Heart left ventricle (tissue), 16 donors: Measurements from ENCODE around the gene TRAPPC5. TPM values are rescaled to one million over a fixed set of nuclear protein-coding genes. Genes with fewer than 3 reads are reported as not detected.

Experiments used
- ATAC-seq, 4 donors: fragments of 200-7000 bp; cut with Tn5 transposase; one replicate each; pipeline ENCODE4 v1.9.1; 2020 to 2022; ENCODE audit warnings: moderate library complexity in 4 of 4, mild to moderate bottlenecking in 3 of 4, moderate number of reproducible peaks in 1 of 4
- DNase-seq, 5 donors: peaks; one replicate each; pipeline ENCODE4 v3.0.0-alpha.2; 2020
- H3K27ac ChIP-seq, 12 donors: fragments of 200-600 bp; sonication (generic) in 4 of 12; one replicate each; pipeline versions ENCODE4 v1.5.0 to v1.8.0; 2016 to 2022; ENCODE audit warnings: mild to moderate bottlenecking in 2 of 12
- H3K27me3 ChIP-seq, 9 donors: fragments of 200-600 bp; sonication (generic) in 2 of 9; one replicate each; pipeline versions ENCODE4 v1.5.1 to v1.8.0; 2016 to 2022; ENCODE audit warnings: mild to moderate bottlenecking in 3 of 9
- H3K36me3 ChIP-seq, 9 donors: fragments of 200-600 bp; sonication (generic) in 2 of 9; one replicate each; pipeline versions ENCODE4 v1.5.0 to v1.8.0; 2018 to 2022; ENCODE audit warnings: mild to moderate bottlenecking in 2 of 9
- H3K4me1 ChIP-seq, 12 donors: fragments of 200-600 bp; sonication (generic) in 4 of 12; one replicate each; pipeline versions ENCODE4 v1.5.0 to v1.8.0; 2016 to 2022; ENCODE audit warnings: mild to moderate bottlenecking in 3 of 12
- H3K4me3 ChIP-seq, 12 donors: fragments of 200-600 bp; sonication (generic) in 4 of 12; one replicate each; pipeline versions ENCODE4 v1.5.0 to v1.8.0; 2017 to 2022; ENCODE audit warnings: mild to moderate bottlenecking in 9 of 12, moderate library complexity in 4 of 12
- H3K9me3 ChIP-seq, 12 donors: fragments of 200-600 bp; sonication (generic) in 4 of 12; one replicate each; pipeline versions ENCODE4 v1.5.0 to v1.8.0; 2016 to 2022; ENCODE audit warnings: mild to moderate bottlenecking in 1 of 12
- POLR2A ChIP-seq, 2 donors: fragments of 450-650 bp; IDR thresholded peaks; one replicate each; pipeline ENCODE4 v1.6.1; 2017; ENCODE audit warnings: antibody characterized with exemption in 2 of 2, mild to moderate bottlenecking in 2 of 2, moderate library complexity in 2 of 2
- WGBS, 4 donors: extraction: QIAGEN DNeasy Blood & Tissue Kit in 2 of 4; methylation state at CpG; one replicate each; pipeline versions ENCODE4 v1.1.5 to v1.1.7; 2013 to 2018; 5-methylcytosine and 5-hydroxymethylcytosine counted together
- intact Hi-C, 10 donors: fragments of 100-400 bp; cut with DNase I; formaldehyde crosslinking; loops; one replicate each; pipeline versions ENCODE4 v1.11.1 to v1.14.2; 2022
- polyA plus RNA-seq, 2 donors: library from polyadenylated mRNA; stranded (reverse); fragments of 200-250 nt; gene quantifications; one replicate each; pipeline ENCODE4 v1.2.3, GENCODE V29; 2013
- total RNA-seq, 9 donors: library from RNA; depleted of rRNA in 2 of 9; stranded (reverse); fragments of >200 nt in 2 of 9; fragmentation: NEBNext Ultra II Directional in 3 of 9; extraction: Animal tissue kit (Norgen Biotek cat#: 25700) in 3 of 9; gene quantifications; one replicate each; pipeline versions ENCODE4 v1.1.0 to v1.2.4, GENCODE V29; 2016 to 2023
- TF ChIP-seq, protein P1 (sequence below), 12 donors: fragments of 200-600 bp; sonication (generic) in 4 of 12; IDR thresholded peaks; one replicate each; pipeline versions ENCODE4 v1.5.0 to v1.8.0; 2018 to 2022; ENCODE audit warnings: antibody characterized with exemption in 12 of 12, mild to moderate bottlenecking in 5 of 12
- donor health status: ischemic (EF 13 %, LVEDD 7.1; RV severe dilation, severe dysfunction).
- donor health status: healthy with polysubstance abuse.
- donor health status: DM: no; HTN: yes; CAD: no.
- donor health status: DM: no; HTN: no; CAD: no.
- donor health status: ischemic (EF 25% LVEDD 6.9; RV normal size, moderate dysfunction).
- donor health status: ischemic (EF 25% LVEDD 5.7; RV mildly dilated, moderate dysfunction).
- donor health status: healthy.
- donor health status: DM: yes; HTN: yes; CAD: no.
- donor health status: ischemic (EF 35%, LVEDD 5.7; RV mildly dilated, moderate dysfunction).
- donor health status: nonischemic (EF 11% LVEDD 7.7; RV severe dilation, severe dysfunction).
- donor health status: DM: yes; HTN: yes; CAD: no.
- donor health status: PGD.
- donor health status: ischemic (EF 29% LVEDD 5.4; RV normal size, mild dysfunction).
- donor health status: nonischemic (EF 23%, LVEDD 6.1; RV moderate dilation, normal function).

Gene TRAPPC5
- total and polyA plus RNA-seq, 11 donors = 60.1 to 170 (median 96.9) TPM

DNA sequence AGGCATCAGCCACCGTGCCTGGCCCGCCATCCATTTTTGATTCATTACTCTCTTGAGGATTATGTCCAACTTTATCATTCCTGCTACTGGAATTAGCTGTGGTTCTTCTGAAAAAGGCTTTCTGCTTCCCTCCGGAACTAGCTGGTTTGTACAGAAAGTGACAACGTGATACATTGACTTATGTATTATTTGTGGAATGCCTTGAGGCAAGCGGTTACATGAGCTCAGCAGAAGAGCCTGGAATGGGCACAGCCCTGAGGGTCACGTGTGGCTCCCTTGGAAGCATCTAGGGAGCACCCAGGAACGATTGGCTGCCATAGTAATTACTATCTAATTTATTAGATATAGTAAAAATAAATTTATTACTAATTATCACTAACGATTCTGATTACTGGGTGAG is 26.2 kb upstream of the TRAPPC5 start:
- H3K27me3 ChIP-seq = peaks cover 0 to 6% (median 0%) of the 10 kb centered on the region in 9 donors
- no peak overlapping the region for H3K4me3 ChIP-seq
- H3K27ac ChIP-seq = no peak overlapping the region
- peaks cover 0 to 33% (median 0%) of the 10 kb centered on the region in 12 donors for H3K4me1 ChIP-seq
- intact Hi-C loops = loop anchor here in 7 of 10 donors (5.0 to 10.0 kb wide), 6 partner anchors 140 to 598 kb away; partner anchors contain the start of gene MAP2K7 (in 1 of the 7)
- H3K36me3 ChIP-seq = no peaks in the 10 kb centered on the region
- WGBS, 4 donors = 60 to 72% (median 64%) methylated on average over 8 of the region's 8 CpGs
- ATAC-seq = no peak
- TF ChIP-seq, protein P1, sequence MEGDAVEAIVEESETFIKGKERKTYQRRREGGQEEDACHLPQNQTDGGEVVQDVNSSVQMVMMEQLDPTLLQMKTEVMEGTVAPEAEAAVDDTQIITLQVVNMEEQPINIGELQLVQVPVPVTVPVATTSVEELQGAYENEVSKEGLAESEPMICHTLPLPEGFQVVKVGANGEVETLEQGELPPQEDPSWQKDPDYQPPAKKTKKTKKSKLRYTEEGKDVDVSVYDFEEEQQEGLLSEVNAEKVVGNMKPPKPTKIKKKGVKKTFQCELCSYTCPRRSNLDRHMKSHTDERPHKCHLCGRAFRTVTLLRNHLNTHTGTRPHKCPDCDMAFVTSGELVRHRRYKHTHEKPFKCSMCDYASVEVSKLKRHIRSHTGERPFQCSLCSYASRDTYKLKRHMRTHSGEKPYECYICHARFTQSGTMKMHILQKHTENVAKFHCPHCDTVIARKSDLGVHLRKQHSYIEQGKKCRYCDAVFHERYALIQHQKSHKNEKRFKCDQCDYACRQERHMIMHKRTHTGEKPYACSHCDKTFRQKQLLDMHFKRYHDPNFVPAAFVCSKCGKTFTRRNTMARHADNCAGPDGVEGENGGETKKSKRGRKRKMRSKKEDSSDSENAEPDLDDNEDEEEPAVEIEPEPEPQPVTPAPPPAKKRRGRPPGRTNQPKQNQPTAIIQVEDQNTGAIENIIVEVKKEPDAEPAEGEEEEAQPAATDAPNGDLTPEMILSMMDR (IDR thresholded peaks at IDR 0.05) = no peak
- no peak for TF ChIP-seq POLR2A (IDR thresholded peaks at IDR 0.05)
- H3K9me3 ChIP-seq = no peaks in the 10 kb centered on the region
- no peak for DNase-seq

- Histone ChIP-seq H3K27ac (no peak overlapping the region), H3K27me3 (peaks cover 0 to 6% (median 0%) of the 10 kb centered on the region in 9 donors), H3K36me3 (no peaks in the 10 kb centered on the region), H3K9me3 (no peaks in the 10 kb centered on the region), H3K4me3 (no peak overlapping the region), H3K4me1 (peaks cover 0 to 33% (median 0%) of the 10 kb centered on the region in 12 donors)
- ATAC-seq (no peak), DNase-seq (no peak)
- 54 to 61% (median 58%) methylated on average over 8 of the region's 8 CpGs for WGBS, 4 donors
- TF ChIP-seq, protein P1 (IDR thresholded peaks at IDR 0.05) = no peak
- no peak for TF ChIP-seq POLR2A (IDR thresholded peaks at IDR 0.05)
- intact Hi-C loops = loop anchor here in 3 of 10 donors (10.0 kb wide), 3 partner anchors 139 to 249 kb away; partner anchors contain the start of gene MAP2K7 (in 1 of the 3)
Measured at GRCh38 chr19:7655581-7655980, 25.1 kb upstream of the TRAPPC5 start.

DNA sequence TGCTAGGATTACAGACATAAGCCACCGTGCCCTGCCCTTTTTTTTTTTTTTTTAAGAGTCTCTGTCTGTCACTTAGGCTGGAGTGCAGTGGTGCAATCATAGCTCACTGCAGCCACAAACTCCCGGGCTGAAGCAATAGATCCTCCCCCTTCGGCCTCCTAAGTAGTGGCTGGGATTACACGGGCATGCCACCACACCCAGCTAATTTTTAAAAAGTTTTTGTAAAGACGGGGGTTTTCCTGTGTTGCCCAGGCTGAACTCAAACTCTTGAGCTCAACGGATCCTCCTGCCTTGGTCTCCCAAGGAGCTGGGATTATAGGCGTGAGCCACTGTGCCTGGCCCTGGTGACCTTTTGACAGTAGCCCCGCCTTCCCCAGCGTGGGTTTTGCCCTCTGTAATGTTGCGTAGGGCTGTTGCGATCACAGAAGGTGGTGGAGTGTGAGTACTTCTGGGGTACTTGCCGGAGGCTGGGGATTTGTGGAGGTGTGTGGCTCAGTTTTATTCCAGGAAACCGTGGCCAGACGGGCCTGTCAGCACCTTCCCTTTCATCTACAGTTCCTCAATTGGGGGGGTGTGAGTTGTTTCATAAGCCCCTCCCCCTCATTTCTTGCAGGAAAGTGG is 23.4 kb upstream of the TRAPPC5 start:
- Histone ChIP-seq H3K27ac (peak overlapping the region in 1 of 12 donors; percentile 56), H3K36me3 (no peaks in the 10 kb centered on the region), H3K4me1 (peaks cover 0 to 31% (median 0%) of the 10 kb centered on the region in 12 donors), H3K4me3 (no peak overlapping the region), H3K9me3 (no peaks in the 10 kb centered on the region), H3K27me3 (peaks cover 0 to 13% (median 0%) of the 10 kb centered on the region in 9 donors)
- TF ChIP-seq, protein P1 (IDR thresholded peaks at IDR 0.05) = no peak
- TF ChIP-seq POLR2A (IDR thresholded peaks at IDR 0.05) = no peak
- DNase-seq (no peak), ATAC-seq (peak in 2 of 4 donors; percentile 46 to 70)
- intact Hi-C loops = loop anchor here in 3 of 10 donors (10.0 kb wide), 3 partner anchors 138 to 248 kb away; partner anchors contain the start of gene MAP2K7 (in 1 of the 3)
- 37 to 43% (median 39%) methylated on average over 11 to 14 of the region's 14 CpGs for WGBS, 4 donors

- Histone ChIP-seq H3K4me1 (peaks cover 0 to 27% (median 0%) of the 10 kb centered on the region in 12 donors), H3K27ac (peak overlapping the region in 1 of 12 donors; percentile 56), H3K9me3 (no peaks in the 10 kb centered on the region), H3K36me3 (no peaks in the 10 kb centered on the region), H3K4me3 (peak overlapping the region in 1 of 12 donors; percentile 5), H3K27me3 (peaks cover 0 to 22% (median 0%) of the 10 kb centered on the region in 9 donors)
- intact Hi-C loops = loop anchor here in 3 of 10 donors (10.0 kb wide), 3 partner anchors 137 to 247 kb away; partner anchors contain the start of gene MAP2K7 (in 1 of the 3)
- DNase-seq (no peak), ATAC-seq (no peak)
- WGBS, 4 donors = 33 to 40% (median 35%) methylated on average over 9 of the region's 9 CpGs
- no peak for TF ChIP-seq POLR2A (IDR thresholded peaks at IDR 0.05)
- TF ChIP-seq, protein P1 (IDR thresholded peaks at IDR 0.05) = no peak
Measured at GRCh38 chr19:7658219-7658686, 22.4 kb upstream of the TRAPPC5 start.
